PFSK-1 (cell line): ENCODE data around the gene SETBP1.

Source experiments
- POLR2AphosphoS5 ChIP-seq: IDR thresholded peaks from 2 replicates; pipeline ENCODE4 v1.6.1; 2012; ENCODE audit warnings: low read depth, mild to moderate bottlenecking, control low read depth, low read length, moderate library complexity
- TAF1 ChIP-seq: IDR thresholded peaks from 2 replicates; pipeline ENCODE4 v1.6.1; 2012; ENCODE audit warnings: low read length, control low read depth, borderline replicate concordance; ENCODE audit not compliant: insufficient read depth

GRCh38 chr18:44816050-44816449, 135.4 kb downstream of the SETBP1 start:
- no peak for TF ChIP-seq POLR2AphosphoS5
- TF ChIP-seq TAF1, result no peak
